ENCODE measurements around the gene ERGIC2.

ERGIC2 gene

DNA sequence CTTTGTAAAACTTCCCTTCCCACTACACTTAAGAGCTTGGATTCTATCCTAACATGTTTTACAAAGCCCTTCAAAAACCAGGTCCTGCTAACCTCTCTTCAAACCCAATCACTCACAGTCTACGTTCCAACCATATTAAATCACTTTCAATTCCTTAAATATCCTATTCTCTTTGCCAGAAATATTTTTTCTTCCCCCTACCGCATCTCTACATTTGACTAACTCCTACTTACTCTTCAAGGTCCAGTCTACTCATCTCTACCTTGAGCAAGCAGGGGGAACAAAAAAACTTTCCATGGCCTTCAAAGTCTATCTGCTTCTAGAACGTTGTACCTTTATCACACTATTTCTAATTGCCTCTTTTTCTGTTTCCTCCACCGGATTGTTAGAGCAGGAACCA, 6.1 kb downstream of the ERGIC2 start:
- no peak for DNase-seq (ENCODE audit: low read depth in 3 of 3)

DNA sequence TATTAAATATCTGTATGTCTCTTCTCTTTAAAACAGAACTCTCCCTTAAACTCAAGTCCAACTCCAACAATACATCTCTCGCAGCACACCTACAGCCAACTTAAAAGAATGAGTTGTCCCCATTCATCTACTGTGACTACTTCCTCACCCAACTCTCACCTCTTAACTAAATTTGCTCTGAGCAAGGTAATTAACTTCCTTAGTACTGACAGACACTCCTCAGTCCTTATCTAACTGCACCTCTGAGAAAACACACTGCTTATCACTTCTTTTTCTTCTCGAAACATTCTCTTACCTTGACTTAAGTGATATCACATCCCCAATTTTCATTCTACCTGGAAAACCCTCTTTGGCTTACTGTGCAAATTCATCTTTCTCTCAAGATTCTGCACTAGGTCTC, 7.0 kb downstream of the ERGIC2 start:
- no peak for DNase-seq (ENCODE audit: low read depth in 3 of 3)

DNA sequence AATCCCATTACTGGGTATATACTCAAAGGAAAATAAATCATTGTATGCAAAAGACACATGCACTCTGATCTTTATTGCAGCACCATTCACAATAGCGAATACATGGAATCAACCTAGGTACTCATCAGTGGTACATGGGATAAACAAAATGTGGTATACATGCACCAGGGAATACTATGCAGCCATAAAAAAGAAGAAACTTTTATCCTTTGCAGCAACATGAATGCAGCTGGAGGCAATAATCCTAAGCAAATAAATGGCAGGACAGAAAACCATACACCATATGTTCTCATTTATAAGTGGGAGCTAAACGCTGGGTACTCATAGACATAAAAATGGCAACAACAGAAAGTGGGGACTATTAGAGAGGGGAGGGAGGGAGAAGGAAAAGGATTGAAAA, 15.9 kb downstream of the ERGIC2 start:
- DNase-seq (ENCODE audit: low read depth in 3 of 3), result no peak

DNA sequence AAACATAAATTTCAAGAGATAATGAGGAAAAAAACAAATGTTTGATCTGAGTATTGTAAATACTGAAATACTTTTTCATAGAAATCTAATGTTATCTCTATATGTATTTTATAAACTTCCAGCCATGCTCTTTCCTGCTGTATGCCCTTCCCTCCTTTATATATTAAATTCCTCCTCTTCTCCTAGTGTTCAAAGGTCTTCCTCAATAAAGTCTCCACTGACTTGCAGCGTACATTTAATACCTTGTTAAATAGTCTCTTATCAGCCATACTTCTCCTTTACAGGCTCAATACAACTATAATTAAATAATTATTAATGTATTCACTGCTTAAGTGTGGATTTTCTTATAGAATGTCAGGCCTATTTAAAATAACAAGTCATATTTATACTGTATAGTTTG, 26.0 kb downstream of the ERGIC2 start:
- DNase-seq (ENCODE audit: low read depth in 3 of 3), result no peak

DNA sequence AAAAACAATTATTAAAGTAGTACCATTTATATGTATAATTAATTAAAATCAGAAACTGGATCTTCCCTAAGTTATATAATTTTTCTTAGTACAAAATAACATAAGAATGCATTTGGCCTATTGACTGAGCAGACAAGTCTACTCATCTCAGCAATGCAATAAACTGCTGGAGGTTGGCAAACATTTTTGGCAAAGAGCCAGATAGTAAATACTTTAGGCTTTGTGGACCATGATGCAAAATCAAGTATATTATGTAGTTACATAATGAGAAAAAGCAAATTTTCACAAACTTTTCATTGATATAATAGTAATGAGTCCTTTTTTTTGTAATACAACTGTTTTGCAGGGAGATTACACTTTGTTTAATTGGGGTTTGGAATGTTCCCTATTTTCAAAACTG, 30.9 kb downstream of the ERGIC2 start:
- no peak for DNase-seq (ENCODE audit: low read depth in 3 of 3)

DNA sequence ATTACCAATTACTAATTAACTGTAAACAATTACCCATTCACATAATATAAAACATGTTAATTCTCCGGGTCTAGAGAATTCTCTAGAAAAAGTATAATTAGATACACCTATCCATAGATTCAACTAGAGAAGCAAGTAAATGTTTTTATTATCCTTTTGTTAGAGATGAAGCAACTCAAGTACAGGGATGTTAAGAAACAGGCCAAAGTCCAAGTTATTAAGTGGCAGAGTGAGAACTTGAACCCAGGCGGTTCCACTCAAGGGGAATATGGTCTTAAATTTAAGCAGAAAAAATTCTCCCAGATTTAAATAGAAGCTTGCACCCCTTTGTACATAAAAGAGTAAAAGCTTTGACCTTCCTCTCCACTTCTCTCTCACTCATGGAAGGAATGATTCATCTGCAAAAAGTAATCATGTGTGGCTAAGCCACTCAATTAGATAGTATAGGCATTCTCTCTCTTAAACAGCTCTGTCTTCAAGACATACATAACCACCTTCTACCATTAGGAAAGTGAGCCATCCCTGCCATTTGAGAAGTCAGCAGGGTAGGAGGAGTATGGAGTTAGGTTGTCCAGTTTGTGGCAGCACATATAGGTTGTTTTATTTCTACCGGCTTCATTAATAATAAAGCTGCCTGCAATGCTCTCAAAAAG, 34.1 kb downstream of the ERGIC2 start:
- DNase-seq (ENCODE audit: low read depth in 3 of 3), result no peak

DNA sequence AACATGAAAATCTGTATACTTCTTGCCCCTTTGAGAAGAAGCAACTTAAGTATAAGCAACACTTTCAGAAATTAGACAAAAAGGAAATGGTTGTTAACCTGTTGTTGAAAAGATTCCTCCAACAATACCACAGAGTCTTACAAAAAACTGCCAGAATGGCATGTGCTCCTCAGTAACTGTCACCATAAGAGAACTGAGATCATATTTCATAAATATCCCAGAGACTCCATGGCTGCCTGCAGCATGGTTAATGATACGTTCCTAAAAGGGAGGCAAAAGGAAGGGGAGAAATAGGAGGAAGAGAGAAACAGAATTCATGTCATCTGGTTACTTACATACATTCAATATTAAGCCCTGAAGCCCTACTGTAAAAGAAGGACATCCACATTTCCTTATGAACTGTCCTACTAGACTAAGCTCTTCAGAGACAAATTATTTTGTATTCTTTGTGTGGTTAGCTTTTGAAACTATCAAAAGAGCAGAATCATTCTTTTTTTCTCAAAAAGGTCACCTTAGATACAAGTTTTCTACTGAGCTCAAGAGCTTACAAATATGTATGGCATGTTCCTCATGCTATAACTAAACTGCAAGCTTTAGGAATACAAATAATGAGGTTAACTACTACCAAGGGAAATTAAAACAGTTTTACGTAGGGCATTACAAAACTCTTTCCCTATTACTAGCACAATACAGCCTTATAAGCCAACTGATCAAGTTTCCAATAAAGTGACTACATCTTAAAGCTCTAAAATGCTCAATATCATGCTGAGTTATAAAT, 37.8 kb downstream of the ERGIC2 start:
- DNase-seq (ENCODE audit: low read depth in 3 of 3), result no peak

DNA sequence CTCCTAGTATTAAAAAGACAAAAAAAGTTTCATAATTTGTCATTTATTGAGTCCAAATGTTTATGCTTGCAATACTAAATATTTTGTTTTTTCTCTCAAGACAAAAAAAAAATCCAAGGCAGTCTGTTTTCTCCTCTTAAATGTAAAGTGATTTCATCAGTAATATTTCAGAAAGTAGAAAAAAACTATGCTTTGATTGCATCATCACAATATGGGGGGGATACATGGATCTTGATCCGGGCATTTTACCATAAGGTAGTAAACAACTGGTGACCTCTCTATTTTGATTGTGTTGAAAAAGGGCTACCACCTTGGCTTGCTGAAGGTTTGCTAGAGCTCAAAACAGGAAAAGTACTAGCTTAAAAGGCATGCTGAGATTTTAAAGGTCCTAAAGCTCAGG, 43.6 kb downstream of the ERGIC2 start:
- DNase-seq (ENCODE audit: low read depth in 3 of 3), result no peak

DNA sequence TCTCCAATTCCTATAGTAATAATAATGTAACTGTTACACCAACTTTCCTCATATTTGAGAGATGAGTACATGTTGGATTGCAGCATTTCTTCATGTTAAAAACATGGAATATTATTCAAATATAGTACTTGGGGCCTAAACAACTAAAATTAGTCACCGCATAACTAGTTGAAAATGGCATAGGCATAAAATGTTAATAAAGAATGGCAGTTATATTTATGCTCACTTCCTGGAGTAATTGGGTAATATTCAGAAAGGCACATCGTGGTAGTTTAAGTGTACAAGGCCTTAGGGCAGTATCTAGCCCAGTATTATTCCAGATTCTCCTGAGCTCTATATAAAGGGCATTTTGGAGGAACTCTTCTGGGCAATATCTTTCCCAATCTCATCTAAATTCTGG, 46.0 kb downstream of the ERGIC2 start:
- DNase-seq (ENCODE audit: low read depth in 3 of 3), result no peak

DNA sequence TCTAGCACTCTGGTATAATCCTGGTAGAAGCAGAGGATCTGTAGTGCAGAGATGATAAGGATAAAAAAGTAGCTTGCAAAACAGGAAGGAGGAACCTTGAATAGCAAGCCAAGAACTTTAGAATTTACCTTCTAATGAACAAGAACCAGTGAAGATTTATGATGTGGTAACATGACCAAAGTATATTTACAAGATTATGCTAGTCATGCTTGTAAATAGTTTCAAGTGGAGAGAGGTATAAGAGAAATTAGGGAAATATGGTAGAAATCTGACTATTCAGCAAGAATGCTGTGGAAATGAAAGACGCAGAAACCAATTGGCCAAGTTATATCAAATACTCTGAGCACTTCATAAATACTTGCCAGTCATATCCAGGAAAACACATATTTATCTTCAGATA, 47.8 kb downstream of the ERGIC2 start:
- no peak for DNase-seq (ENCODE audit: low read depth in 3 of 3)

DNA sequence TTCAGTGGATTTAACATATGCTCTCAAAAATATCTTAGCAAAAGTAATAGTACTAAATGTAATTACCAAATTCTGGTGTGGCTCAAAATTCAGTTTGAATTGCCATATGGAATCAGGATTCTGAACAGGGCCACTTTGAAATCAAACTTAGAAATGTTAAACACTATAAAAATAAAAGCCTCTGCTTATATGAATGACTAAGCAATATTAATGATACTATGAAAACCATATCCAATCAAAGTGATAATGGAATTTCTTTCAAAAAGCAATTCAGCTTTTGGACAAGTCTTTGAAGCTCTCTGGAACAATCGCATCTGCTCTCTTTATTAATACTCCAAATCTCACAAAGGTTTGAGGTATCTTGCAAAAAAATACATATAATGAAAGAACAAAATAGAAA, 51.6 kb downstream of the ERGIC2 start:
- DNase-seq (ENCODE audit: low read depth in 3 of 3), result no peak

DNA sequence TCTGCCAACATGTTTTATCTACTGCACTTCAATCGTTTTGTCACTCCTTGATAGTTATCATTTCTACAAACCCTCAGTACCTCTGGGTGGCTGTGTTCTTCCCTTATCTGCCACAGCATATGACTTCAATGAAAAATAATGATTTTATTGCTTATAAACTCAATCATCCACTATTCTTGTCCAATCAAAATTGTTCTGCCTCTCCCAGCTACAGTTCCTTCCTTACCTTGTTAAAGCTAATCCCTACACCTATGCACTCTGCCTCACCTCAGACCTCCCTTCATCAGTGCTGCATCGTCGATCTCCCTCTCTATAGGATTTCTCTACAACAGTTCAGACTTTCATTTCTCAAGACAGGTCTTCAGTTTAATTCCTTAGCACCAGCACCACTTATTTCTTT, 58.8 kb downstream of the ERGIC2 start:
- no peak for DNase-seq (ENCODE audit: low read depth in 3 of 3)

DNA sequence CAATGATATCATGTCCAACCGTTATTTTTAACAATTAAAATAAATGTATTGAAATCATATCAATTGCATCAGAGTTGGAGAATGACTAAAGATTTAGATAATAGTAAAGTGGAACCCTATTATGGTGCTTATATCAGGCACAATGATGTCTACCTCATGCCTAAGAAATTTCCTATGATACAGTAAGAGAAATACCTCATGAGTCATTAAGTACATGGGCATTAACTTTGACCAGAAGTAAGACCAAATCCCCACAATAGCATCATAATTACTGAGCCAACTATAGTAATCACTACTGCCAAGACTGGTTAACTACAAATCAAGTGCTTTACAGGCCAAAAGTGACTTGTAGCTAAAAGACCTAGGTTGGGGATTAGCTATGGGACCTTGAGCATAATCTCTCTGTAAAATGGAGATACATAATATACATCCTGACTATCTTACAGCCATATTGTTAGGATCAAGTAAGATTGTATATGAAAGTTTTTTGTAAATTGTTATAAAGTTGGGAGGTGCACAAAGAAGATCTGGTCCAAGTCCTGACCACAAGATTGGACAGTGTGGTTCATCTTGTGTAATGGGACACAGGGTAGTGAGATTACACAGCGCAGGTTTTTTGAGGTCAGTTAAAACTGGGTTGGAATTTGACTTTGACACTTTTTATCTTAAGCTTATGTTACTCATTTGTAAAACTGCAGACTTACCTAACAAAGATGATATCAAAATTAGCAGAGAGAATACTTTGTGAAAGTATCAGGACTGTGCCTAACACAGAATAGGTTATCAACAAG, 60.5 kb downstream of the ERGIC2 start:
- DNase-seq (ENCODE audit: low read depth in 3 of 3), result no peak

DNA sequence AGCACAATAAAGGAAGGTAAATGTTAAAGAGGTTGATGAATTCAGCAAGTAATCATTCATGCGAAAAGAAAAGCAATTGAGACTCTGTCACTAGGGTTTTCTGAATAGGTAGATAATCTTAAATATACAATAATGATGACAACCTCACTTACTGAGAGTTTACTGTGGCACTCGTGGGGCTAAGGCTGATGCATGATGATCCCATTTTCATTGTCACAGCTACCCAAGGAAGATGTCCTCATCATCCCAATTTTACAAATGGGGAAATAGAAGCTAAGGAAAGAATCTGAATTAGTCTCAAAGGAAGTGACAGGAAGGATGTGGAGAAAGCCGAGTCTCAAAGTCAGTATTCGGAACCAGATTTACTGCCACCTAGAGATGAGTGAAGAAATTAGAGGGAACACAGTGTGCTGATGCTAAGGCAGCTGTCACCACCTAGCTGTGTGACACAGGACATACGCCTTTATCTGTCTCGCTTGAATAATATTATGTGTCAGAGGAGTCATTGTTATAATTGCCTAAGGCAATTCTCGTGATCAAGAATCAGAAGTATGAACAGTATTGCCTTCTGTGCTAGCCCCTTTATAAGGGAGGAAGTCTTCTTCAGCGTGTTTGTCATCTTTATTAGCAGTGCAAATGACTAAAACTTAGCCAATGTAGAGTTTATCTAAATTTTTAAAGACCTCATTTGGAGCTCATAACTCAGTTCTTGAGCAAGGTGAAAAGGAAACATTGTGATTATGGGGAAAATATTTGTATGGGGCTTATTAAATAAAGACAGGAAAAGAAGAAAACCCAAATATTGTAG, 63.2 kb downstream of the ERGIC2 start:
- DNase-seq (ENCODE audit: low read depth in 3 of 3), result peak; percentile 3 to 14 (median 14)

DNA sequence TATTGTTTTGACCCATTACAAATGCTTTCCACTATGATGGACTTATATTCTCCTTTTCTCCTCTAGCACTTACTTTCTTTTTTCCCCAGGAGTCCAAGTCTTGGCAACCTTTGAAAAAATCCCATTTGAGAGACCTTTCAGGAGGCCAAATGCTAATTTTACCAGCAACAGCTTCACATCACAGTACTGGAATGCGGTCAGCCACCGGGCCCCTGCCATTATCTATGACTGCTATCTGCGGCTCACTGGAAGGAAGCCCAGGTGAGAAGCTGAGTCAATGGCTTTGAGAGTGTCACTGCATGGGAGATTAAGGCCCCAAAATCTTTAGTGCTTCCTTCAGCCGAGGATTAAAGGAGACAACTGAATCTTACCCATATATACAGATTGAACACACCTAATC, 64.2 kb downstream of the ERGIC2 start:
- DNase-seq (ENCODE audit: low read depth in 3 of 3), result no peak

DNA sequence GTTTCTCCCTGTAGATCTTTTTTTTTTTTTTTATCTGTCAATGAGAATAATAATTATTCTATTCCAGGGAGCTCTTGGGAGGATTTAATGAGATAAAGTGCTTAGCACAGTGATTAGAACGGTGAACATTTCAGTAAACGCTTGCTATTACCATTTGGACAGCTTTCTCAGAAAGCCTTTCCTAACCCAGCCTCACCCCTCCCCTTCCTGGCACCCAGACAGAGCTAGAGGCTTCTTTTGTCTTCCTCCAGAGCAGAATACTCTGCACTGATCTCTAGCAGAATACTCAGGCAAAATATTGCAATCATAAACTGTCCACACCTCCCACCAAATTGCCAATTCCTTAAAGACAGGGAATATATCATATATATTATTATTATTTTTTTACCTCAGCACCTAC, 66.6 kb downstream of the ERGIC2 start:
- DNase-seq (ENCODE audit: low read depth in 3 of 3), result no peak

DNA sequence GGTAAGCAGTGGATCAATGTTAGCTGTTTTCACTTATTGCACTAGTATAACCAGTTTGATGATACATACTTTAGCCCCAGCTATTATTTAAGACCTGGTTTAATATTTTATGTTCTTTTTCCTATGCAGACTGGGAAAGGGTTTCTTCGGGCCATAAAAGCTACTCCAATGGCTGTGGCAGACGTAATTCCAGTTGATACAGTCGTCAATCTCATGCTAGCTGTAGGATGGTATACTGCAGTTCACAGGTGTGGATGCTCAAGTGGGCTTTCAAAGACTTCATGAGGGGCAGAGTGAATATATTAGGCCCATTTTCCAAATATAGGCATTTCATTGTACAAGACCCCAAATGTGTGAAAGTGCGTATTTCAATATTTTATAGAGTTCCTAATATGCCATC, 70.1 kb downstream of the ERGIC2 start:
- DNase-seq (ENCODE audit: low read depth in 3 of 3), result no peak

DNA sequence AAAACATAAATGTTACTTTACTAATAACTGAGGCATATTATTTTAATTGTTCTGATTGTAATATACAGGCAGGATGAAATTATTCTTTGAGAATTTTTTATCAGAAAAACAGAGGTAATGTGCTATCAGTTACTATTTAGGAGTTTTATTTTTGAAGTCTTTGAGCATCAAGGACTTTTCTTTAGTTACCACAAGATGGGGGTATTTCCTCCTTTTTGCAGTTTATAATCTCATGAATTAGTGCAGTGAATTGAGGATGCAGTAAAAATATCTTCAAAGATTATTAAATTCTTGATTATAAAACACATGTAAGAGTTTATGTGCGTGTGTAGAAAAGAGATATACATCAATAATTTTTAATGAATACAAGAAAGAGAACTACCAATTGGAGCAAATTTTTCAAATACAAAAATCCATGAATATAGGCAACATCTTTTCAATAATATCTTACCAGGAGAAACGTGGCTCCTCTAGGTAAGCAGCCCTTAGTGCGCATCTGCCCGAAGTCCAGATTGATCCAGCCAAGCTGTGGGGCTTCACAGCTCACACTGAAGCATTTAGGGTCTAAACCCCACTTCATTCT, 71.6 kb downstream of the ERGIC2 start:
- DNase-seq (ENCODE audit: low read depth in 3 of 3), result no peak

DNA sequence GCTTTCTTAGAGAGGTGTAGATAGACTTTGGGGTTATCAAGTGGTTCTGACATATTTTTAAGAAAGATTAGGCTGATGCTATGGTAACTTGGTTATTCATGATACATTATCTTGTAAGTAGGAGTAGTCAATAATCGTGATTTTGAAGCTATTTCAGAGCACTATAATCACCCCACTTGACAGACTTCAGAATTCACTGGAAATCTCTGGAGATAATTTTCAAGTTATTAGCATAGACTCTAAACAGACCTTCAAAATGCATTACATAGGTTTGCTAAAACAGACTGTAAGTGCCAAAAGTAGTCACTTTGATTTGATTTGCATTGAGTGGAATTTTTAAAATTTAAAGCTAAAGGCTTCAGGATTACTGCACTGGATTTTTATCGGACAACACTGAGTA, 74.3 kb downstream of the ERGIC2 start:
- no peak for DNase-seq (ENCODE audit: low read depth in 3 of 3)

DNA sequence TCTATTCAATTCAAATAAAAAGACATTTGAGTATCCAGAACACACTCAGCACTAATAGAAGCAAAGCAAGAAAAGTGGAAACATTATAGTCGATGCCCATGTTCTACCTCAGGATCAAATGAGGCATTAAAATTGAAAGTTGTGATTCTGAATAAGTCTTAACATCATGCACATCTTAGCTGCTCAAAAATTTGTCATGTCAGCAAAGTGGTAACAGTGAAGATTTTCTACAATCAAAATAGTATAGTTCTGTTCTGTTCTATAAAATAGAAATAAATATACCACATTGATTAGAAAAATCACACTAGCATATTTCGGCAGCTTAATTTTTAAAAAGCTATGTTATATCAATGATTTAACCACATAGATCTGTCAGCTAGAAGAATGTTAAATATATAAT, 74.7 kb downstream of the ERGIC2 start:
- no peak for DNase-seq (ENCODE audit: low read depth in 3 of 3)

DNA sequence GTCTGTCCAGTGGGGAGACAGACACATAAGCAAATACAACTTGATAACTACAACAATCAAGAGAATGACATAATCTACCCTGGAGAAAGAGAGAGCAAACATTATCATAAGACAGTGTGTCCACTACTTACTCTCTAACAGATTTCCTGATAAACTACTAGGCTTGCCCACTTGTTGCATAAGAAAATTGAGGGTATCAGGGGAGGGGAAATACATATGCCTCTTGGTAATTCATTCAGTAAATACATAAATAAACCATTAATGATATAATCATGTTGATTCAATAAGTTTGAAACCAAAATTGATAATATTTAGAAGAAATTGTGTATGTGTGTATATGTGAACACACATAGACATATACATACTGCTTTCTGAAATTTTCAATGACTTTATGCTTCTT, 76.6 kb downstream of the ERGIC2 start:
- no peak for DNase-seq (ENCODE audit: low read depth in 3 of 3)

DNA sequence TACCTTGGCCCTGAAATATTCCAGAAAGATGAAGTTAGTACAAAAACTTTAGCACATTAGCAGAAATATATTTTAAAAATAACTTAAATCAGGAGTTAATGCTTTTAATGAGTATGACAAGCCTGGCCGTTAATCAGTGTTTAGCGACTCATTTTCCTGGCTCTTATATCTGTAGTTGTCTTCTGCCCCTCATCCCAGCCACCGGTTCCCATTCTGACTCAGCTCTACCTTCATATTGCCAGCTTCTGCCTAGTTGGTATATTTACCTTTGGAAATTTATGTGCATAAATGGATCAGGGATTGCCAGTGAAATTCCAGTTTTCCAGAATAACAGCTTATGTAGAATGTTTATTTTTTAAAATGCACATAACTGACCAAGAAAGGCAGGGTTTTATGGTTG, 79.9 kb downstream of the ERGIC2 start:
- no peak for DNase-seq (ENCODE audit: low read depth in 3 of 3)

Data from stimulated activated CD4-positive, alpha-beta T cell treated with anti-CD3 and anti-CD28 coated beads, TNF-alpha, amount 100 ng/mL, for 24 hours (primary cell).